ENCODE data around the gene DMRTA2. TPM values are rescaled to one million over a fixed set of nuclear protein-coding genes. Genes with fewer than 3 reads are reported as not detected.

The DMRTA2 gene
- total RNA-seq, 2 experiments from 2014 or later, result not detected

DNA sequence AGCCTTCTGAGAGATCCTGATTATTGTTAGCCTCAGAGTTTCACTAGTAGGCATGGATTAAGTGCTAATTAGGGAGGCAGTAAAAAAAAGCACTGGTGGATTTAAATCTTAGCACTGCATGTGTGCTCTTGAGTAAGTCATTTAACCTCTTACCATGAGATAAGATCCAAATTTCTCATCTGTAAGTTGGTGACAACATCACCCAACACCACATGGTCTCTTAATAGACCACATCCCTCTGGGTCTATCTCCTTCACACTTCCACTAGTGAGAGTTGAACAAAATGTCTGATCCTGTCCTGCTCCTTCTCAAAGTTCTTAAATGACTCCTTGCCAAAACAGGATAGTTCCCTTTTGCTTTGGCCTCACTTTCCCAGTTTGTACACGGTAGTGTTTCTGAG lies 29.5 kb upstream of the DMRTA2 start:
- Mint-ChIP-seq H3K9me3 (no peaks in the 10 kb centered on the region), H3K27me3 (no peaks in the 10 kb centered on the region), H3K36me3 (ENCODE audit: low read depth) (peaks cover 5% of the 10 kb centered on the region), H3K4me3 (no peak overlapping the region), H3K27ac (no peak overlapping the region), H3K4me1 (ENCODE audit: low read depth) (peaks cover 35% of the 10 kb centered on the region)
- TF ChIP-seq, protein P1, sequence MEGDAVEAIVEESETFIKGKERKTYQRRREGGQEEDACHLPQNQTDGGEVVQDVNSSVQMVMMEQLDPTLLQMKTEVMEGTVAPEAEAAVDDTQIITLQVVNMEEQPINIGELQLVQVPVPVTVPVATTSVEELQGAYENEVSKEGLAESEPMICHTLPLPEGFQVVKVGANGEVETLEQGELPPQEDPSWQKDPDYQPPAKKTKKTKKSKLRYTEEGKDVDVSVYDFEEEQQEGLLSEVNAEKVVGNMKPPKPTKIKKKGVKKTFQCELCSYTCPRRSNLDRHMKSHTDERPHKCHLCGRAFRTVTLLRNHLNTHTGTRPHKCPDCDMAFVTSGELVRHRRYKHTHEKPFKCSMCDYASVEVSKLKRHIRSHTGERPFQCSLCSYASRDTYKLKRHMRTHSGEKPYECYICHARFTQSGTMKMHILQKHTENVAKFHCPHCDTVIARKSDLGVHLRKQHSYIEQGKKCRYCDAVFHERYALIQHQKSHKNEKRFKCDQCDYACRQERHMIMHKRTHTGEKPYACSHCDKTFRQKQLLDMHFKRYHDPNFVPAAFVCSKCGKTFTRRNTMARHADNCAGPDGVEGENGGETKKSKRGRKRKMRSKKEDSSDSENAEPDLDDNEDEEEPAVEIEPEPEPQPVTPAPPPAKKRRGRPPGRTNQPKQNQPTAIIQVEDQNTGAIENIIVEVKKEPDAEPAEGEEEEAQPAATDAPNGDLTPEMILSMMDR (IDR thresholded peaks at IDR 0.05), result no peak
- H3K36me3 ChIP-seq (ENCODE audit: insufficient read depth, low read length), result no peaks in the 10 kb centered on the region
- ATAC-seq (ENCODE audit: poor library complexity) (no peak), DNase-seq (peak in 1 of 14 experiments; percentile 11)
- intact Hi-C loops (cut with DNase I, micrococcal nuclease), result no loop called here
- ChIA-PET POLR2A (interaction anchor here (0.6 kb wide), 1 partner anchor 29 kb away, joined by 3 read pairs; no protein-coding TSS in a partner anchor), CTCF (no interaction called here)
- no peaks in the 10 kb centered on the region for H3K27me3 ChIP-seq (ENCODE audit: control insufficient read depth in 1 of 2, insufficient read depth in 2 of 2, low read length in 2 of 2)
- no peaks in the 10 kb centered on the region for H3K9me3 ChIP-seq (ENCODE audit: control insufficient read depth in 1 of 2, insufficient read depth in 1 of 2, low read length in 2 of 2)
- no peak overlapping the region for H3K4me3 ChIP-seq (ENCODE audit: low read length)
- no peaks in the 10 kb centered on the region for H3K4me1 ChIP-seq (ENCODE audit: insufficient read depth, low read length)
- no peak overlapping the region for H3K27ac ChIP-seq (ENCODE audit: low read depth in 1 of 2, low read length in 2 of 2)

DNA sequence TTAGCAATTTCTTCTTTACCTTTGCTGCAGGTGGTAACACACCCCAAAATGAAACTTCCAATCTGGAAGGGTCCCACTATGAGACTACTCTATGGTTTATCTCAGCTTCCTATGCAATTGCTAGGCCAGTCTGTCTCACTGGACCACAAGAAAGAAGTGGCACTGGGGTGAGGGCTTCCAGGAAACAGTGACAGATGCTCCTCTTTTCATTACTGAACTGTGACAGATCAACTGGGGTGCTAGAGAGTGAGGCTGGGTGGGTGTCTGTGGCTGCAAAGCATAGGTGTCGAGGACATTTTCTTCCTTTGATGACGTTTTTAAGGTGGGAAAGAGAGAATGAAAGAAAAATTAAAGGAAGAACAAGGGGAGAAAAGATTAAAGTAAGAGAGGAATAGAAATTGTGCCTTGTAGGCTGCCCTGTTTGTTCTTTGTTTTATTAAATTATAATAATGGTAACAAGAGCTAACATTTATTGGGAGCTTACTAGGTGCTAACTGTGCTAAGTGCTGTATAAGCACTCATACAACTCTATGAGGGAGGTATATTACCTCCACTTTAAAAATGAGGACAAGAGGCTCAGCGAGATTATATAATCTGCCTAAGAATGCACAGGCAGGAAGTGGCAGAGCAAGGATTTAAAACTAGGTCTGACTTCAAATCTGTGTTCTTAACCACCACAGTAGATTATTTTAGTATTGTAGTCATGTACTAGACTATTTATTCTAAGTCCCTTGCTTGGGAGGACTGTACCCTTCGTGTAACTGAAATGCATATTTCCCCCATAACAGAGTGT lies 27.8 kb upstream of the DMRTA2 start:
- POLR2A ChIA-PET, result no interaction called here
- H3K4me1 Mint-ChIP-seq (ENCODE audit: low read depth), result peaks cover 35% of the 10 kb centered on the region

DNA sequence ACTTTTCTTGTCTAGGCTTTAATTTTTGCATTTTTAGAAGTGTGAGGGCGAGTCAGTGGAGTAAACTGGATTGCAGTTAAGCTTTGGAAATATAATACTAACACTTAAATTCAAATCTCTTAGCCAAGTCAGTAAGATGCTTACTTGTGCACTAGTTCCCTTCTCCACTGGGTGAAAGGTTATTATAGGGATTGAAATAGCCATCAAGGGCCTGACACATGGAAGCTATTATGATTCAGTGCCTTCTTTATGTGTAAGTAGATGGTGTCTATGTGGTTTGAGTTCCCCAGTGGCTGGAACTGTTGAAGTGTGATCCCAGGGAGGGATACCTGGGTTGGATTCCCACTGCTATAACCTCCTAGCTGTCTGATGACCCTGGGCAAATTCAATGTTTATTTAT lies 24.7 kb upstream of the DMRTA2 start:
- Histone ChIP-seq H3K4me3 (ENCODE audit: low read length) (no peak overlapping the region), H3K36me3 (ENCODE audit: insufficient read depth, low read length) (no peaks in the 10 kb centered on the region), H3K27ac (ENCODE audit: low read depth in 1 of 2, low read length in 2 of 2) (no peak overlapping the region), H3K9me3 (ENCODE audit: control insufficient read depth in 1 of 2, insufficient read depth in 1 of 2, low read length in 2 of 2) (no peaks in the 10 kb centered on the region), H3K27me3 (ENCODE audit: control insufficient read depth in 1 of 2, insufficient read depth in 2 of 2, low read length in 2 of 2) (no peaks in the 10 kb centered on the region), H3K4me1 (ENCODE audit: insufficient read depth, low read length) (no peaks in the 10 kb centered on the region)
- Mint-ChIP-seq H3K27me3 (no peaks in the 10 kb centered on the region), H3K36me3 (ENCODE audit: low read depth) (peaks cover 14% of the 10 kb centered on the region), H3K4me1 (ENCODE audit: low read depth) (peaks cover 21% of the 10 kb centered on the region), H3K27ac (no peak overlapping the region), H3K4me3 (no peak overlapping the region), H3K9me3 (no peaks in the 10 kb centered on the region)
- POLR2A ChIA-PET, result no interaction called here
- ATAC-seq (ENCODE audit: poor library complexity) (no peak), DNase-seq (no peak)
- TF ChIP-seq, protein P1 (IDR thresholded peaks at IDR 0.05), result no peak
- CTCF ChIA-PET, result no interaction called here
- intact Hi-C loops (cut with DNase I, micrococcal nuclease), result no loop called here

More for the DNA sequence above, 27.8 kb upstream of the DMRTA2 start:
- no peaks in the 10 kb centered on the region for H3K36me3 ChIP-seq (ENCODE audit: insufficient read depth, low read length)
- no peak for ATAC-seq (ENCODE audit: poor library complexity)
- Mint-ChIP-seq H3K36me3 (ENCODE audit: low read depth) (peaks cover 5% of the 10 kb centered on the region), H3K27ac (no peak overlapping the region), H3K4me3 (no peak overlapping the region), H3K9me3 (no peaks in the 10 kb centered on the region), H3K27me3 (no peaks in the 10 kb centered on the region)
- intact Hi-C loops (cut with DNase I, micrococcal nuclease), result no loop called here
- CTCF ChIA-PET, result no interaction called here
- H3K4me1 ChIP-seq (ENCODE audit: insufficient read depth, low read length), result no peaks in the 10 kb centered on the region
- H3K27me3 ChIP-seq (ENCODE audit: control insufficient read depth in 1 of 2, insufficient read depth in 2 of 2, low read length in 2 of 2), result no peaks in the 10 kb centered on the region
- no peaks in the 10 kb centered on the region for H3K9me3 ChIP-seq (ENCODE audit: control insufficient read depth in 1 of 2, insufficient read depth in 1 of 2, low read length in 2 of 2)
- peak in 1 of 14 experiments; percentile 28 for DNase-seq
- H3K27ac ChIP-seq (ENCODE audit: low read depth in 1 of 2, low read length in 2 of 2), result peak overlapping the region in 1 of 2 donors; percentile 13
- TF ChIP-seq, protein P1 (IDR thresholded peaks at IDR 0.05), result no peak
- H3K4me3 ChIP-seq (ENCODE audit: low read length), result no peak overlapping the region

All from CD4-positive, alpha-beta T cell (primary cell).